Hematopoietic multipotent progenitor cell treated with erythropoietin and hydrocortisone succinate and interleukin-3 and kit ligand, for 4 days (in vitro differentiated cells): ENCODE results near the gene CAV1.

Source experiments
- DNase-seq: peaks from one replicate; pipeline ENCODE4 v3.0.0-alpha.2; 2015

Gene CAV1

DNA sequence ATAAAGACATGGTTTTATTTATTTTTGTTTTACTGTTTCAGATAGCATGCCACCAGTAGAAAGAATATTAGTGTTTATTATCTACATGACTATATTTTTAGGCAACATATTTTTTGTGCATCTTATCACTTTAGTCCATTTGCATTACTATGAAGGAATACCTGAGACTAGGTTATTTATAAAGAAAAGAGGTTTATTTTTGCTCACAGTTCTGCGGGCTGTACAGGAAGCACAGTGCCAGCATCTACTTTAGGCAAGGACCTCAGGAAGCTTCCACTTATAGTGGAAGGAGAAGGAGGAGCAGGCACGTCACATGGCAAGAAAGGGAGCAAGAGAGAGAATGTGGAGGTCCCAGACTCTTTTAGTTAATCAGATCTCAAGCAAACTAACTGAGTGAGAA is 19.6 kb upstream of the CAV1 start:
- DNase-seq: no peak

DNA sequence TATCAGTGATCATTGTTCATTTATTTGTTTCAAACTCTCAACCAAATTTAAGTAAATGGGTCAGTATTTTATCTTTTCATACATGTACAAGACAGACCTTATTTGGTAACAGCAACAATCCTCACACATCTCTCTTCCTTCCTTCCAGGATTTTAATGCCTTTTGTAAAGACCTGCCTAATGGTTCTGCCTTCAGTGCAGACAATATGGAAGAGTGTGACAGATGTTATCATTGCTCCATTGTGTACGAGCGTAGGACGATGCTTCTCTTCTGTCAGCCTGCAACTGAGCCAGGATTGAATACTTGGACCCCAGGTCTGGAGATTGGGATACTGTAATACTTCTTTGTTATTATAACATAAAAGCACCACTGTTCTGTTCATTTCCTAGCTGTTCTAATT is 19.0 kb upstream of the CAV1 start:
- no peak for DNase-seq

DNA sequence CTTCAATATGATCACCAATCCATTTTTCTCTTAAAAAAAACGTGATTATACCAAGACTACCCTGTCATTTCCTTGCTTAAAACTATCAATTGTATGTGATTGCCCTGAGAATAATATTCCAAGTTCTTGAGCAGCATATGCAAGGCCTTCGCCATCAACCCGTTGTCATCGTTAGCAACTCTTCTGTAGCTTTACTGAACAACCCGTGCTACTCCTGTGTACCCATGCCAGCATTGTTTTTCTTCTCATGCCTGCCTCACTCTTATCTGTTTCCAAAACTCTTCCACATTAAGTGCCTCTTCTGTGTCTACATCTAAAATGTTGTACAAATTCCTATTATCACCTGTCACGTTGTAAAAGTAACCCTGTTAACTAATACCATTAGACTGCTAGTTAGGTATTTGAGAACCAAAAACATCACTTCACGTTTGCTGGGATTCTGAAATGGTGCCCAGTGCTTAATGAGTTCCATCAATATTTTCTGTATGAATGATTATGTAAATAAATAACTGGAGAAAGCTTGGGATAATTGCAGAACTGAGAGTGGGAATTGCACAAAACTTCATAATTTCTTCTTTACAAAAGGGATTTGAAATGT is 14.8 kb upstream of the CAV1 start:
- DNase-seq: no peak

DNA sequence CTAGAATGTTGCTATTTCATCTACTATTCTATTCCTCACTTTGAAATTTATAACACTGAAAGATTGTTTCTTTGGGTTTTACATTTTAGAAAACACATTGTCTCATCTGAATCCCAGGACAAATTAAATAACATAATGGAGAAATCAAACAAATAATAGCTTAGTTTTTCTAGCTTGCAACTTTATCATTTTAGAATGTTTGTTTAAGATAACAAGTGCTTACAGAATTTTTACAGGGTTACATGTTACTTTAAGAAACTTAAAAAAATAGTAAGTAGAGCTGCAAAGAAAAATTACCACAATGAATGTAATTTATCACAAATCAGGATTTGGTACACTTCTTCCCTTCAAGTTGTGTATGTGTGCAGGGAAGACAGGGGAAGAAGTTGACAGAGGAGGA is 14.0 kb upstream of the CAV1 start:
- no peak for DNase-seq

DNA sequence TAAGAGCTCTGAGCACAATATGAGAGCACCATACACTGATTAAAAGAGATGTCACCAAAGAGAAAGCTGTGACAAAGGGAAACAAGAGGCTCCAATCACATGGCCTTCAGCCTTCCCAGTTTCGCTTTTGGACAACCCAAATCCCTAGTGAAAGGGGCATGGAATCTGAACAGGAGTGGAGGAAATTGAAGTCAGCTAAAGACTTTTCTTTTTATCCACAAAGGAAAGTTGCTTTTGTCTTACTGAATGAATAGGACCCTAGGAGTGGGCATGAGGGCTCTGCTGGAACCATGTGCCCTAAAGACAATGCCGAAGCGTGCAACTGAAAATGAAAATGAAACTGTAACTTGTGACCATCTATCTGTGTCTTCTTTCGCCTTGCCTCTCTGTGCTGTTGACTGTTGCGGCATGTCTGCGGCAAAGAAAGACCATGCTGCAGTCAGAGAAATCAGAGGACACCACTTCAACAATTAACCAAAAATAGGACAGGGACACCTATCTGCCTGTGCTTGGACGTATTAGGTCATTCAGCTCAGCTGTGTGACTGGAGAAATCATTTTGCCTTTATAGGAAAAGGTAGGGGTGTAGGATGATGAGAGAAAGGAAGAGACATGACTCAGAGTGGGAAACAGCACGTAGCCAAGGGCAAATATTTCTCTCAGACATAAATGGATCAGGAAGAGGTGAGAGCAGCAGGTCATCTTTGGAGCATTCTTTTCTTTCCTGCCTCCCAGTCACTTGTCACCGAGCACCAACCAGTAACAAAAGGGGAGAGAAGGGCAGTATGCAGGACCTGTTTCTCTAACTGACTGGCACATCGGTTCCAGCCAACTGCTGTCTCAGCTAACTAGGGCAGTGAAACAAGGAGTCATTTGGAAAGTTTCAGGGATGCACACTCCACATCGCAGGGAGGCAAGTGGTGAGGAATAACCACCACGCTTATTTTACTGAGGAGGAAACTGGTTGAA is 13.0 kb upstream of the CAV1 start:
- no peak for DNase-seq

DNA sequence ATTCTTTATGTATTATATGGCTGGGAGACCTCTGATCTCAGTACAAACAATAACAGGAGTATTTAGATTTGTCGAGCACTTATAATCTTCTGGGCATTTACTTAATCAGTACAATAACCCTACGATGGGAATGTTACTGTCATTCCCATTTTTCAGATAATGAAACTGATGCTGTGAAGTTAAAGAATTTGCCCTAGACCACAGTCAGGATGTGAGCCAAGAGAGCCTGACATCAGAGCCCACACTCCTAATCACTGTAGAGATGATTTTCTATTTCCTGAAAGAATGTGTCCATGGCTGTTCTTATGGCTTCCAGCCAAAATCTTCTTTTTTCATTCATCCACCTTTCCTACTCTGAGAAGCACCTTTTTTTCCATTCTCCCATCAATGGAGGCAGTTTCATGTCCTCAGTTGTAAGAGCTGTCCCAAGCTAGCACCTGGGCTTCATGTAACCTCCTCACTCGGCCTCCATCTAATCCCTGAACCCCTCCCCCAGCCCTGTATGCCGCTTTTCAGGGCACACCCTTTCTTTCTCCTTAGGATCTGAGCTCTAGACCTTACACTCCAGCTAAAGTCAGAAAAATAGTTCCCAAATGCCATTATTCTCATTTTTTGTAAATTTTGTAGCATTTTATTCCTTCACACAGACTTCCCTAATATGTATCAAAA is 12.2 kb upstream of the CAV1 start:
- no peak for DNase-seq

DNA sequence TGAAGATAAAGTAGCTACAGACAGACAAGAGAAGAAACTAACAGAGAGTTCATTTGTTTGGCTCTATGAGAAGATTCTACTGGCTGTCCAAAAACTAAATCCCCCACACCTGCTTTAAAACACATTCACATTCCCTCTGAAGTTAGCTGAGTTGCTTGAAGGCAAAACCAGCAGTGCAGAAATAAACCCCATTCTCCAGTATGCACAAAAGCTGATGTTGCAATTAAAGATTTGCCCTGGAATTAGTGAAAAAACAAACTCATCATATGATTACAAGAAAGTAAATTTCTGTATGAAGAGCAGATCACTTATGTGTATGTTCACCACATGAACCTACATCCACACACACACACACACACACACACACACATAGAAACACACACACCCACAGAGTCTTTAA is 9.3 kb upstream of the CAV1 start:
- no peak for DNase-seq

DNA sequence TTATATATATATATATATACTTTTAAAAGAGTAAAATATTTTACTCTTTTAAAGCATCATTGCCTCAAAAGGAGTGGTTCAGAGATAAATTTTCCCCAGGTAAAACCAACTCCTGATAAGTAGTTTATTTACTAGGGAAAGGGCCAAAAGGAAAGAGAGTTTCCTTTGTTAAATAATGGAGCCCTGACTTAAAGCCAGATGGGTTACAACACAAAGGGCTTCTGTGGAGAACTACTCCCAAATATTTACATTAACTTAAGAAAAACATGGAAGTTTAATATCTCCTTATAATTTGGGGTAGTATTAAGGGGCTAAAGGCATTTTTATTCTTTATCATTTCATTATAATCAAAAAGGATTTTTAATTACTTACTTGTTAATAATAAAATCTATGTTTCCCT is 8.5 kb upstream of the CAV1 start:
- no peak for DNase-seq

DNA sequence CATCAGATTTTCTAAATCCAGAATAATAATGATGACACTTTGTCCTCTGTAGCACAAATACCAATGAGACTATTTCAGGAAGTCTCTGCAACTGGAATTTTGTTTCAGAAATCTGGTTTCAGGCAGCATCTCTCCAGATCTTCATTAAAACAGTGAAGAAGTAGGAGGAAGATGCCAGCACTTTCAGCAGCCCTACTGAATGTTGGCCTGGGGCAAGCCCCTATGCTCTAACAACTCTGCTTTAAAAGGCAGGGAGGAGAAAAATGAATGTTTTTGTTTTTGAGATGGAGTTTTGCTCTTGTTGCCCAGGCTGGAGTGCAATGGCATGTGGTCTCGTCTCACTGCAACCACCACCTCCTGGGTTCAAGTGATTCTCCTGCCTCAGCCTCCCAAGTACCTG is 7.2 kb upstream of the CAV1 start:
- DNase-seq: no peak

DNA sequence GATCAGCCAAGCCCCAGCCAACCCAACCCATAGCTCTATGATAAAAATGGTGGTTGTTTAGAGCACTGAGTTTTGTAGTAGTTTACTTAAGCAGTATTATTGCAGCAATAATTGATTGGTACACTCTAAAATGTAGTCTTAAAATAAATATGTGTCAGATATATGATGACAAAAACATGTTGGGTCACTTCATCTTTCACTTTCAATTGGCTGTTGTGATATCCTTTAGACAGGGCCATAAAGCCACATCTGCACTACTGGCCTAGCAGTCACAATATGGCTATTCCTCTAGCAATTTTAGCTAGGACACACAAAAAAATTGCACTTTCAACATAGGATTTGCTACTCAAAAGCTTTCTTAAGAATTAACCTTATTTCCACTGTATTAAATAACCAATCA is 5.9 kb upstream of the CAV1 start:
- no peak for DNase-seq

DNA sequence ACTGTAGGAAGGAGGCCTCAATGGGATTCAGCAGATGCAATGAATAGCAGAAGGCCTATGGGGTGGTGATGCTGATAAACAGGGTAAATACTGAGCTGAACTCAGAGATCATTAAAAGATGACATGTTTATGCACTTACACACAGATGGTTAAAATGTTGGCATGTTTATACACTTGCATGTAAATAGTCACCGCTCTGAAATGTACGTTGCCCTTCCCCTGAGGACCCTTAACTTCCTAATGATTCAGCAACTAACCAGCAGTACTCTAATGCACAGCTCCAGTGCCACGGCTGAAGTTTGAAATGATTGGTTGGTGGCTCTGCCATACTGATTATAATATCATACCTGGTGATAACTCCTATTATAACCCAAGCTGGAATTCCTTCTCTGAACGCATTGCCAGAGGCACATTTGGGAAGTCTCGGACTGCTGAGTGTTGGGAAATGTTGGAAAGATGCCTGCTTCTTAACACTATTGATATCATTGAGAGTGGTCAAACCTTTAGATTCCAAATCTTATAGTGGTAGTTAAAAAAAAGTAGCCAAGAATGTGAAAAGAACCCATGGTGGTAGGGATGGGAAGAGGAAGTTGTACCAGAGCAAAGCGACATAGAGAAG is 3.7 kb upstream of the CAV1 start:
- no peak for DNase-seq

DNA sequence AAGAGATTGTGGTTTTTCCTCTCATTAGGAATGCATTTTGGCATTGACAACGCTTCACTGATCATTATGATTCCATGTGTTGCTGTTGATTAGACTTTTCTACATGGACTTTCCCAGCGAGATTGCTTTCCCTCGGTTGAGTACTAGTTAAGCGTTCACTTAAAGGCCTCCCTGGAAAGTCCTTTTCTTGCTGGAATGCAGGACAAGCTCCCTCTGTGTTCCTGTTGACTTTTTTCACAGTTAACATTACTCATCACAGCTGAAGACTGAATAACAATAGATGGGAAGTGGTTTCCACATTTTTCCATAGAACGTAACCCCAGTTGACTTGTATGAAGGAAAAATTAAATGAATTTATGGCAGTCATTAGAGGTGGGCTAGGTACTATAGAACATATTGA is 2.6 kb upstream of the CAV1 start:
- DNase-seq: no peak

DNA sequence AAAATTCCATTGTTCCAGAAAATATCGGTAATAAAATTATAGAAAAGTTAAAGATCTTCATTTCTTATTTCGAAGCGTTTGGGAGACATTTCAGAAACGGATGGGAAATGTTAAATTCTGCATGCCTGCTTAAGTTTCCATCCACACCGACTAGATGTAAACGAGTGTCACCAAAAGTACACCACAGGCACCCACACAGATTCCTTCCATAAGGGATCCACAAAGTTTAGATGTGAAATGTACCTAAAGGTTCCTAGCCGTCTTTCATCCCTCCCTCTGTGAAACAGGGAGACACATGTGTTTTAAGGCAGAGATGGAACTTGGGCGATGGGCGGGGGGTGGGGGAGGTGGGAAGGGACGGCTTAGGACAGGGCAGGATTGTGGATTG is 621 bp upstream of the CAV1 start:
- no peak for DNase-seq

DNA sequence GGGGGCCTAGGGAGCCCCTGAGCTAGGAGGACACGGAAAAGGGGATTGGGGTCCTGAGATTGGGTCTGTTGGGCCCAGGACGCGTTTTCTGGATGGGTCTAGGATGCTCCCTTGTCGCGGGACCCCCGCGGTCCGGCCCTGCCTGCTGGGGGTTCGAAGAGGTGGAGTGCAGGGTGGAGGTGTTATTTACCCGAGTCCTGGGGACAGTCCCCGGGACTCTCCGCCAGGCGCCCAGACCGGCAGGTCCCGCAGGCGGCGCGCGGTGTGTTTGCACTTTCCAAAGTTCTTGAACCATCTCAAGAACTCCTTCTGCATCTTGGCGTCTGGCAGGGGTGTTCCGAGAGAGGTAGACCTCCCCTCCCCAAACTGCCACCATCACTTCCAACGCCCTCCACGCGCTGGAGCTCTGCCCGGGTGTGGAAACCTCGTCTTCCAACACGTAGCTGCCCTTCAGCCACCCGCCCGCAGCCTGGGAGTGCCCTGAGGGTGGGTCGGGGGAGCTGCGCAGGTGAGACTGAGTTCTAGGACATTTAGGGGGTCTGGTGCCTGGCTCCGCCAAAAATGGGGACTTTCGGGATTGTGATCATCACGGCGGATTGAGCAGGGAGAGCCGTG is 569 bp downstream of the CAV1 start:
- peak; percentile 17 for DNase-seq

DNA sequence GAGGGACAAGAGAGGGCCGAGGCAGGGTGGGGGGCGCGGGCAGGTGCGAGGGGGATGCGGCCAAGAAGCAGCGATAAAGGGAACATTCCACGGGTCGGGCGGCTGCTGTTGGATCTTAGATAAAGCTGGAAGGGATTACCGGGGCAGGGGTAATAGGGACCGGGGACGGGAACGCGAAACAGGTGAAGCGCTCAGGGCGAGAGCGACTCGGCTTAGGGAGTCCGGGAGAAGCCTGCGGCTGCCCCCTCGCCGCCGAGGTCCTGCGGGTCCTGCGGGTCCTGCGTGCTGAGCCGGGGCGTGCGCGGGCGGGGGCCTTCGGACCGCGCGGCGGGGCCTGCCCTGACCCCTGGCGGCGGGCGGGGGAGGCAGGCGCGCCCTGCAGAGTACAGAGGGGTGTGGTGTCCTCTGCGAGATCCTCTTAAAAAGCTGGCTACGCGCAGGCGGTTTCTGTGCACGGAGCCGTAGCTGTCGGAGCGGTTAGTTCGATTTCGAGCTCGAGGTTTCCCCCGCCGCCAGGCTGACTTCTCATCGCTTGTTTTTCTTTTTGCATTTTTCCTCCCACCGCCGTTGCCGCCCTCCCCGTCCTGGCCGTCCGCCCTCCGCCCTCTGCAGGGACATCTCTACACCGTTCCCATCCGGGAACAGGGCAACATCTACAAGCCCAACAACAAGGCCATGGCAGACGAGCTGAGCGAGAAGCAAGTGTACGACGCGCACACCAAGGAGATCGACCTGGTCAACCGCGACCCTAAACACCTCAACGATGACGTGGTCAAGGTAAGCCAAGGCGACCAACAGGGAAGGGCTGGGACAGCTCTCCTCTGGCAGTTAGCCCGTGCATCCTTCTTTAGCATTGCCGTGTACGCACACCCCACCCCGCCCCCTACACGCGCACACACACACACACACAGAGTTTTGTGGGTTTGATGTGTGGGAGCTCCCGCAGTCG is 1.4 kb downstream of the CAV1 start:
- DNase-seq: peak; percentile 88

DNA sequence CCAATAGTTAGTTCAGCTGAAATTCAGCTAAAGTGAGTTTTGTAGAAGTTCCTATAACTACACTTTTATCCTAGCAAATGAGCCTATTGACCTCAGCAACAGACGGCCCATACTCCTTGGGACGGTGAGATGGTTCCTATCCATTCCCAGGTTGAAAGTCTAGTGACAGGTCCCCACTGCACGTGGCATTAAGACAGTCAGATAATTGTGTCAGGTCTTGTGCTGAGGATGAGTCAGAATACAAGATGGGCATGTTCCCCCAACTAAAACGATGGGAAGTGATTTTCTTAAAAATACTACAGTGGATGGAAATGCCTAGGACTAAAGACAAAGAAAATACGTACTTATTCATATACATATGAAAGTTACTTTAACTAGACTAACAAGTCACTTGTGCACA is 2.1 kb downstream of the CAV1 start:
- no peak for DNase-seq

DNA sequence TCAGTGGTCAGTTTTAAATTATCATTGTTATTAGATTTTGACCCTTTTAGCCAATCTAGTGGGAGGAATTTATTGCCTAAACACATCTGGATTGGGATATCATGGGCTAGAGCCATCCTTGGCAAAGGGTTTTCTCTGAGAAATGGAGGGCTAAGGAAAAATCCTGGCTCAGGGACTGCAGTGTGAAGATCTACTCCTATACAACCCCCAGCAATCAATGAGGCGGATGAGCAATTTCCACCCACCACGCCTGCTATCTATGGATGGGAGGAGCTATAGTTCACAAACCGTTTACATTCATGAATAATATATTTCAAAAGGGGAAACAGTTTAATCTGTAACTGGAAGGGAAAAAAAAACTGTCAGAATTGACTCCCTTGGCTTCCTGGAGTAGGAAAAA is 2.7 kb downstream of the CAV1 start:
- DNase-seq: no peak

DNA sequence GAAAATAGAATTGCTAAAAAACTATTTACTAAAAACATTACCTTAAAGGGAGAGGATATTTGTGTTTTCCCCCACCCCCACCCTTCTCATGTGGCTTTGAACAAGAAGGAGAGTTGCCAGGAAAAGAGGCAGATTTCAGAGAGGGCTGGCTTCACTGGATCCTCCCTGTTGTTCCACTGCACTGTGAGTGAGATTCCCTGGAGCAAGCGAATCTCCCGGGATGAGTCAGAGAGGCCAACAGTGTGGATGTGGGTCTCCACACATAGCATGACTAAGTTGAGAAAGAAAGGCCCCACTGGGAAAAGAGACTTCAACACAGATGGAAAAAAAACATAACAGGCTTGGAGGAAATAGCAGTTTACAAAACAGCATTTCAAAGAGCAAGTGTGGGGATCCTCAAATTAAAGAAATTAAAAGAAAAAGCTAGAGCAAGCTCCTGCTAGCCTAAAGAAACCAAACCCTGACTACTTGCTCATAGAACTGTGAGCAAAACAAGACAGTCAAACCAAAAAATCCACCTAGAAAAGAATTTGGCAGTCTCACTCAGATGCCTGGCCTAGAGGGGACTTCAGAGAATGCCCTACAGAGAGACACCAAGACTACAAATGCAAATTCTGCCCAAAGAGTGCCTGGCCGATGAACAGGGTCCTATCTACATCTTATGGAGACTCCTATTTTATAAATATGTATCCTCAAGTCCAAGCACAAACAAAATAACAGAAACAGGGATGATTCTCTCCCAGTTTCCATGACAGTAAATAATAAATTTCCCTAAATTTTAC is 3.4 kb downstream of the CAV1 start:
- DNase-seq: no peak

DNA sequence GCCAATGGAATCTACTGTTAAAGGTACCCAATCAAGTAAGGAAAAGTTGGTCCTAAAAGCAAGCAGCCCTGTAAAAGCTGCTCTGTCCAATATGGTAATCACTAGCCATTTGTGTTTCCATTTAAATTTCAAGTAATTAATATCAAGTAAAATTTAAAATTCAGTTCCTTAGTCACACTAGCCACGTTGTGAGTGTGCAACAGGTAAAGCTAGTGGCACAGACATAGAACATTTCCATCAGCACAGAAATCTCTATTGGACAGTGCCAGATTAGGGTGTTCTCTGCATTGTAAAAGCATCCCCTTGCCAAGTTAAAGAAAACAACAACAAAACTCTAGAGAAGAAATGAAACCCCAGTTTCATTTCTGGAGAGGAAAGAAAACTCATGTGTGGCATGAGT is 4.4 kb downstream of the CAV1 start:
- DNase-seq: no peak

DNA sequence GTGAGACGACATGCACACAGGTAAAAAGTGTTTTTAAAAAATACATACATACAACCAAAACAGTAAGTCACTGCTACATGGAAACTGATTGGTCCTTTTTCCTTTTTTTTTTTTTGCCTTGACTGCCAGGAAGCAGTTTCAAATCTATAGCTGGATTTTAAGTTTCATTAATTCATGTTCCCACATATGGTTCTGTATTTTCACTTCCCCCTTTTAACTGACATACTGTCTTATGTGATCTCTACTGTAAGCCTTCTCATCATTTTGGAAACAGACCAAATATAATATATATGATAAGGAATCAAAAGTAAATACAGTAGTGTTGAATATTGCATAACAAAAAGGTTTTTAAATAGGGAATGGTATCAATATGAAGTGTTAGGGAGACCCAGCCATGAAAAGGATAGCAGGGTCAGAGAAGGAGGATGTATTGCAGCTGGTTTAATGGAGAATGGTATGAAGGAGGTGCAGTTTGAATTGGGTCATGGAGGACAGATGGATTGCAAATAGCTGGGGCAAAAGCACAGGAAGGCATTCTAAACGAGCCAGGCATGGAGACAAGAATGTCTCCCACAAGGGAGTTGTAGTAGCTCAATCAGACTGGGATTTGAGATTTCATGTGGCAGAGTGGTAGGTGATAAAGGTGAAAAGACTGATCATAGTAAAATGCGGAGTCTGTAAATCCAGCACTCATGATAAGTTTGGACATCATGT is 5.4 kb downstream of the CAV1 start:
- no peak for DNase-seq
